Stimulated activated CD4-positive, alpha-beta T cell treated with anti-CD3 and anti-CD28 coated beads, Interleukin-4, amount 100 ng/mL, for 1 hour (primary cell): ENCODE data around the gene RERE.

Experiments used
- DNase-seq: peaks from one replicate; pipeline ENCODE4 v3.0.0-alpha.2; 2020

Gene RERE

DNA sequence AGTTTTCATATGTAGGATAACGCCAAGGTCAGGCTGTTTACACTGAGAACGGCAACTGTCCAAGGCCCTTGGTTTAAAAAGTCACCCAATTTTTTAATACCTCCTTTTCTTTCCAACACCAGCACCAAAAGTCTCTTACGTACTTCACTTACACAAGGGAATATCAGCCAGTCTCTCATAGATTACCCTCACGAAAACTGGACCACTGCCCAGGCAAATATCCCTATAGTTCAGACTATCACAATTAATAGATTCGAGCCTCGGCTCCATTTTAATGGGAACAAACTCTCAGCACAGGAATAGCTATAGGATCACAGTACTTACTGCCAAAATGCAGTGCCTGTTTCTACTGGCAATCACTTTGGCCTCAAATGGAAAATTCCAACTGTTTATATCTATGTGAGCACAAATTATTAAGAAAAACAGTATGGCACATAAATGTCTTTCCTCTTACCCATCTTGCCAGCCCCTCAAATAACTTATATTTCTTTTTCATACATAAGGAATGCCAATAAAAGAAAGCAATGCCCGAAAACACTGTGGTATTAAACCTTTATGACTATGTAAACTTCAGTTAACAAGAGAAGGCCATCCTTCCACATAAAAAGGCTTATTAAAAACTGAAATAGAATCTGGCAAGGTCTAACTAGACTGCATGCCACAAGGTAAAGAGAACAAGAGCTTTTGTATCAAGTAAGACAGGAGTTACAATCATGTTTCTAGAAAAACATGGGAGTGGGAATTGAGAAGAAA is 401.7 kb downstream of the RERE start:
- DNase-seq = no peak

DNA sequence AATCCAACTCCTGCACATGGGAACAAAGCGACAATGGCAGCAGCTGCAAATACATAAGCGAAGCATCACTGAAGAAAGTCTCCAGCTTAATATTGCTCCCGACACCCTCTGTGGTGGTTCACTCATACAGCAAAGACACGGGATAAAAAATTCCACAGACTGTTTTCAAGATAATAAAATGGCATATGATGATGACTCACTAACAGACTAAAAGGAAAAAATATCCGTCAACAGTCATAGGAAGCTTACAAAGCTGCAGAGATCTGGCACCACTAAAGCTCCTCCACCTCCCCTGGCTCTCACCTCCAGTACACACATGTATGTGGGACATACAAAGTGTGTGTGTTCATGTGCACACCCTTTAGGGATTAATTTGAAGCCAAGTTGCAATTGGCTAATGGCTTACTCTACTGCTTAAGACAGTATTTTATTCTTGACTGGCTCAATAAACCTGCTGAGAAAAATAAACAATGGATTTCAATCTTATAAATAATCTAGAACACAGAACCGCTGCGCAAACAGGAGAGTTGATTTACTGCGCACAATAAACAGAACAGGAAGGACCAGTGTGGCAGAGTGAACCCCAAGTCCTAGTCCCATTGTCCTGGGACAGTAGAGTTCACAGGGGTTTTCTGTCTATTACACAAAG is 405.1 kb downstream of the RERE start:
- DNase-seq = no peak

DNA sequence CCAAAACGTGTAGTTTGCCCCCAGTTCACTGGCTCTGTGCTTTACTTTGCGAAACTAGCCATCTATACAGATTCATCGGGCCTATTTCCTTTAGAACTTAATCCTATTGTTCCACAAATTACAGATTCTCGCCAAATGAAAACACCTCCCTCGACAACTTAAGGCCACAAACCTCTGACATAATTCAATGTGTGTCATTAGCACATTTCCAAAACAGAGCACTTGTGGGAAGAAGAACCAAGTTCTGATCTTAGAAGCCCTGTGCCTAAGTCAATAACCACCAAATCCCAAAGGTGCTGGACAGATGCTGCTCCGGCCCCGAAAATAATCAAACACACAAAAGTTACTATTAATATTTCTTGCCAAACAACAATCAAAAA is 405.6 kb downstream of the RERE start:
- no peak for DNase-seq

DNA sequence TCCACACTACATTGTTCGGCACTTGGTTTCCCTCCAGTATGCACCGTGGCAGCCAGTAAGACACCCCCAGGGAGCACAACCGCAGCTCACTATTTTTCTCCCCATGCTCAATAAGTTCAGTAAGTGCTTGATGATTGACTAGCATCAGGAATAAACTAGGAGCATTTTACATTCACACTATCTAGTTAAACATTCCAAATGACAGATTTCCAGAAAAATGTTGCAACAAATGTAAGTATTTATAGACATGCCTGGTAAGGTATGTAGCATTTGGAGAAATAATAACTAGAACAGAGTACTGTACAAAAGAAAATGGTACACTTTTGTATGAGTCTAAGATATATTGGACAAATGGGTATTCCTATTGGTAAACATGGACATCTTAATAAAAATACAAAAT is 406.6 kb downstream of the RERE start:
- no peak for DNase-seq

DNA sequence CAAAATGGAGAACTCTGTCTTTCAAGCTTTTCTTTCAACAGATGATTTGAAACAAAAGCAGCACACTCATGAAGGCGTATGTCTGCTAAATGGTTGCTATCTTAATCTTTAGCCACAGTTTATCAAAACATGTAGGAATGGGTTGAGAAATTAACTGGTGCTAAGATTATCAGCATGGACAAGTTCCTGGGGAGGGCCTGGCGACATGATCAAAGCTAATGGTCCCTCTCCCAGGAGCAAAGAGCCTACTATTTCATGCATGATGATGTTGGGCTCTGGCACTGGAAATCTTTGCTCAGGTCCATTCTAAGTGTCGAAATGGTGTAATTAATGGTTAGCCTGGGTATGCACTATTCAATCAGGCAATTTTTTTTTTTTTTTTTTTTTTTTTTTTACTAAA is 407.8 kb downstream of the RERE start:
- no peak for DNase-seq

DNA sequence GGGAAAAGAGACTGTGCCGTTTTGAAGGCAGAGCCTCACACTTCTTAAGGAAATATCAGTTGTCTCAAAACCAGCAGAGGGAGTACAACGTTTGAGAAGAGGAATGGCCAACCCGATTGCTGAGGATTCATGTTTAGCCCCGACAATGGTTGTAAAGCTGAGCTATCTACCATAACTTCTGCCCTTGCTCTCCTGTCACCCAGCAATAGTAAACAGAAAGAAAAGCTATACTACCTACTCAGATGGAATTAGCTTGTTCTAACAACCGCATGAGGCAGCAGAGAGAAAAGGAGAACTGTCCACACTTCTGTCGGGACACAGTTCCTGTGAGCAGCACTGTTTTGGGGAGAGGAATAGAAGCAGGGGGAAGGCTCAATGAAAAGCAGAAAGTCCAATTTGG is 408.3 kb downstream of the RERE start:
- DNase-seq = no peak

DNA sequence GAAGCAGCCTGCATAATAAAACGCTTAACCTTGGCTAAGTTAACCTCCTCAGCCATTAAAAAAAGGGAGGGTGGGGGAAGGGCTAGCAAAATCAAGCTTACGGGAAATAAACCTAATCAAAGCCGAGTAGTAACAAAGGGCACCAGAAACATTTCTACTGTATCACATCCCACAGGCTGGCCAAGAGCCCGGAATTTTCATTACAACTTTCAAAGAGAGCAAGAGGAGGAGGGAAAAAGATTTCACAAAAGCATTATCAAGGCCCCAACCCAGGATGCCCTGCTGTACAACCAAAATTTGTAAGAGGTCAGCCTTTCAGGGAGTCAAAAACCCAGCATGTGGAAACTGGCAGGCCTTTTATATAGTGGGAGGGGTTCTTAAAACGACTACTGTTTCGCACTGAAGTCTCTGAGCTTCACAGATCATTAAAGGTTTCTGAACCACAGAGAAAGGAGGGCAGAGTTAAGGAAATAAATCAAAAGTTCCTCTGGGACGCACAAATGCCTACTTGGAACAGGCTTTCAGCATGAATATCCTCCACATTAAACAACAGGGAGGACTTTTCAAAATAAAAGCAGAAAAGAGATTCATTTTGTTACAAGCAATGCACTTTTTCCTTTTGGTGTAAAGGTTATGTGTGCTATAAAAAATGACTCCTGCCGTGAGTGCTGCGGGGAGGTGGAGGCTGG is 409.1 kb downstream of the RERE start:
- DNase-seq = no peak

DNA sequence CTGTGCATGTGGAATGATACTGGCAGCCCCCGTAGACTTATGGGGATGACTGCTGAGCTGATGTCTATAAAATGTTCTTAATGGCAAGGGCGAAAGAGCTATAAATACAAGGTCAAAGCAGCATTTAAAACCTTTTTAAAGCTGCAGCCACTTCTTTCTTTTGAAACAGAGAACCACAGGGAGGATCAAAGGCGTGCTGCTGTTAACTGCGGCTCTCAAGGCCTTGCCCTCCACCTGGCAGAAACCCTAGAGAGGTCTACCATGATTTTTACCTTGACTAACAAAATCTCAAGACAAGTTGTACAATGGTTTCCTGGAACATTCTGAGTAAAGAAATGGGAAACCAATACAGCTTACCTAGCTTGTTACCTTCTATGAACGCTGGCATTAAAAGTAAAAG is 409.8 kb downstream of the RERE start:
- DNase-seq = no peak

DNA sequence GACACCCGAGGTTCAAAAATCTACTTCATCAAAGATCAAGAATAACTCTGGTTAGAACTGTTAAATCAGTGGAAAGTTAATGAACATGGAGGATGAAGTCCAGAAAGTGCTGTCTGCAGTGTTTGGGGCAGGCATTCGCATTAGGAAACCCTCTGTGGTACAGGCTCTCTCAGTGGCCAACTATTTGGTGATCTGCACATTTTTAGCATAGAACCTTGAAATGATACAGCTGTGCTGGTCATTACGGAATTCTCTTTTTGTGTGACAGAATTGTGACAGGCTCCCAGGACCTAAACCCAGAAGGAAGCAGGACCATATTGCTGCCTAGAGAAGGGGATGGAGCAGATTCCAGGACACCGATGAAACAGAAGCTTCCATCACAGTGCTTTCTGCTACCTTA is 410.5 kb downstream of the RERE start:
- DNase-seq = no peak

DNA sequence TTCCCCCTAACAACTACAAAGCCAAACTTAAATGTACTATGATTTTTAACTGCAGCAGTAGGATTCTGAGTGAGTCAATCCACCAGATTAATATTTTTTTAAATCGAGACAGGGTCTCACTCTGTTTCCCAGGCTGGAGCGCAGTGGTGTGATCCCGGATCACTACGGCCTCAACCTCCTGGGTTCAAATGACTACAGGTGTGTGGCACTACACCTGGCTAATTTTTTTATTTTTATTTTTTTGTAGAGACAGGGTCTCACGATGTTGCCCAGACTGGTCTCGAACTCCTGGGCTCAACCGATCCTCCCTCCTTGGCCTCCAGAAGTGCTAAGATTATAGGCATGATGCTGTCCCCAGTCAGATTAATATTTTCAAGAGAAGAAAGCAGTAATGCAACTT is 411.4 kb downstream of the RERE start:
- DNase-seq = no peak

DNA sequence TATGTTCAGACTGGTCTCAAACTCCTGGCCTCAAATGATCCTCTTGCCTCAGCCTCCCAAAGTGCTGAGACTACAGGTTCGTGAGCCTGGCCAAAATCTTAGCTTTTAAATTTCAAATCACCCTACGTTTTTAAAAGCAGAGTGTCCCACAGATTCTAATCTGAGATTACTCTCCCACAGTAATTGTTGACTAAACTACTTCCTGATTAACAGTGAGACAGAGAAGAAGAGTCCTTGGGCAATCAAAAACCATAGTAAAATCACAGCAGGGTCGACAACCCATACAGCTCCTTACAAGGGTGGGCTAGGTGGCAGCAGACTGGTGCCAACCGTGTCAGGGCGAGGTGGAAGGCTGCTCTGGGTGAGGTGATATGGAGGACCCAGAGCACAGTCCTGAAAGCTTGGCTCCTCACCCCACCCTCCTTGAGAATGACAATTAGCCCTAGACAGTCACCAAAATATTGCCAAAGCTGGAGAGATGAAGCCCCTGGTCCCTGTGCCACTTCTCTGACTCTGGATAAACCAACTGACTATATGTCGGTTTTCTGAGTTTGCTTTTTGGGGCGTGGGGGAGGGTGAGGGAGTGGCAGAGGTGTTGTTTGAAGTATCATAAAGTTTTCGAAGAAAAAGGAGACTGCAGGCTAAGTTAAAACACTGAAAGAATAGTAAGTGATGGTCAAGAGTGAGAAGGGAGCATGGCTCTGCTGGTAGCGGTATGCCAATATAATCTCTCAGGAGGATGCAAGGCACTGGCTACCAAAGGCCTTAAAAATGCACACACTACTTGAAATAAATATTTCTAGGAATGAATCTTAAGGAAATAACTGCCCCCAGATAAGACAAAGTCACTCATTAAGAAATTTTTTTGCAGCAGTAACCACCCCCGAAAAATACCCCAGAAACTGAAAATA is 412.7 kb downstream of the RERE start:
- no peak for DNase-seq

DNA sequence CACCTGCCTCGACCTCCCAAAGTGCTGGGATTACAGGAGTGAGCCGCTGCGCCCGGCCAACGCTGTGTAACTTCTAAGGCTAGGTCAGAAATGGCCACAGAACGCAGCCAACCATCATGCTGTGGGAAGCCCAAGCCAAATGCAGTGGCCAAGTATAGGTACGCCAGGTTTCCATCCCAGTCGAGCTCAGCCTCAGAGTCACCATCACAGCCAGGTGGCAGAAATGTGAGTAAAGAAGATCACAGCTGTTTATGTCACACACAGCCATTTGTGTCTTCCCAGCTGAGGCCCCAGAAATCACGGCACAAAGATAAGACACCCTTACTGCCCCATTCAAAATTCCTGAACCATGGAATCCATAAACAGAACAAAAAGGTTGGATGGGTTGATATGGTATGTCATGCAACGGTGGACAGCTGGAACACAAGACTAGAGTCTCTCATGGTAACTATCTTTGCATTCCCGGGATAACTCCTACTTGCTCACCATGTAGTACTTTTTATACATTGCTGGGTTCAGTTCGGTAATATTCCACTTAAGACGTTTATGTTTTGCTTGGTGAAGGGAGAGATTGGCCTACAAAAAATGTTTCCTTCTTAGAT is 415.2 kb downstream of the RERE start:
- DNase-seq = no peak

DNA sequence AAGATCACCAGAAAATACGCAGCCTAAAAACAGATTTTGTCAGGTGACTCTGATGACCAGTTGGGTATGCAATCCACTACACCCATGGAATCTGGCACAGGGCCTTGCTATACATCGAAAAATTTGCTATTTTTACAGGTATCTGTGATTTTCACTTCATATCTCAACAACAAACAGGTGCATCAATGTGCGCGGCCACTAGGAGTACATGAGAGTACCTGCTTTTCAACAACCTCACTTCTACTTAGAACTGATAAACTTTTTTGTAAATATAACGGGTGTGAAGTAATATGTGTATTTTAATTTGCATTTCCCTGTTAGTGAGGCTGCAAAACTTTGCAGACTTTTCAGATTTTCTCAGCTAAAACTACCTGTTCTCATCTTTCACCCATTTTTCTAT is 418.8 kb downstream of the RERE start:
- DNase-seq = no peak

DNA sequence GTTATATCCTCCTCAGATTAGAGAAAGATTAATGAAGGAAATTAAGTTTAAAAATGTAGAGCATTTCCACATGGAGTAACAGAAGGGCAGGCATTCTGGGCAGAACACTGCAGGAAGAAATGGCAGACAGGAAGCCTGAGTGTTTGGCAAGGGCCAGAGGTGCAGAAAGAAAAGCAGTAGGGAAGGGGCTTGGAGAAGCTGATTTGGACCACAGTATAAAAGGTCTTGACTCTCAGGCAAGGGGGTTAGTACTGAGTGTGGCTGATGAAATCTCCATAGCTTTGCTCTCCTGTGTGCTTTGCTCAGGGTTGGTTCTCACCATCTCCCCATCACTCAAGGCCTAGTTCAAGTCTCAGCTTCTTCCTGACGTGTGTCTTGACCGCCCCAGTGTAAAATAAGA is 419.4 kb downstream of the RERE start:
- no peak for DNase-seq

DNA sequence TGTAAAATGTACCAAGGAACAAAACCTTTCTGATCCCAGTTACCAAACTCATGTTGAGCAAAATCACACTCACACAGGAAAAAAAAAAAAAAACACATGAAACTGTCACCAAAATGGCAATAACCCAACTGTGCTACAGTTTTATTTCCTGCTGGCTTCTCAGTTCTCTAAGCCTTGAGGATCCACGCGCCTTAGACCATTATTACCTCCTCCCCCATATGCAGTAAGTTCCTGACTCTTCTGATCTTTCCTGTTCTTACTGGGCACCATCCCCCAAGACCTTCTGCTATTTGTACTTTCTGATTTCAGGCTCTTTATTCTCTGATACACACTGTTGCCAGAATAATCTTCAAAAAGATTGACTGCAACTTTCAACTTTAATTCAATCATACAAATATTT is 419.9 kb downstream of the RERE start:
- no peak for DNase-seq

DNA sequence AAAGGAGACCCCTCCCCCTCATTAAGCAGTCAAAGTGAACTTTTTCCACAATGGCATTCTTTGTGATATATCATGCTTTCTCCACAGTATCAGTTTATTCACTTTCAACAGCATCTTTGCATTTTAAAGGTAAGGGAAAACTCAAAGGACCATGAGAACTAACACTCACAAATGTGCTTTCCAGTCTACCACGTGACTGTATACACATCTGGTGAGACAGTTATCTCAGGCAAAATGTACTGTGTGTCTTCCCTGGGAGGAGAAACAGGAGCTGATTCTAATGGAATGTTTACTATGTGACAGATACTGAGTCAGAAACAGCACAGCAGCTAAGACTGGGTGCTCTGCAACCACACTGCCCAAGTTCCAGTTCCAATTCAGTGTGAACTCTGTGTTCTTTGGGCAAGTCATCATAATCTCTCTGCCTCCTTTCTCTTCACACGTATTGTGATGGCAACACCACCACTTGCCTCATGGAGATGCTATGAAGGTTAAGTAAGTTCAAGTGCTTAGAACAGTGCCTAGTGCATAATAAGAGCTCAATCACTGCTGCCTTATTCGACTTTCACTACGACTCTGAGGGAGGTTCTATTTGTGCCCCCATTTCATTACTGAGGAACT is 420.5 kb downstream of the RERE start:
- DNase-seq = no peak

DNA sequence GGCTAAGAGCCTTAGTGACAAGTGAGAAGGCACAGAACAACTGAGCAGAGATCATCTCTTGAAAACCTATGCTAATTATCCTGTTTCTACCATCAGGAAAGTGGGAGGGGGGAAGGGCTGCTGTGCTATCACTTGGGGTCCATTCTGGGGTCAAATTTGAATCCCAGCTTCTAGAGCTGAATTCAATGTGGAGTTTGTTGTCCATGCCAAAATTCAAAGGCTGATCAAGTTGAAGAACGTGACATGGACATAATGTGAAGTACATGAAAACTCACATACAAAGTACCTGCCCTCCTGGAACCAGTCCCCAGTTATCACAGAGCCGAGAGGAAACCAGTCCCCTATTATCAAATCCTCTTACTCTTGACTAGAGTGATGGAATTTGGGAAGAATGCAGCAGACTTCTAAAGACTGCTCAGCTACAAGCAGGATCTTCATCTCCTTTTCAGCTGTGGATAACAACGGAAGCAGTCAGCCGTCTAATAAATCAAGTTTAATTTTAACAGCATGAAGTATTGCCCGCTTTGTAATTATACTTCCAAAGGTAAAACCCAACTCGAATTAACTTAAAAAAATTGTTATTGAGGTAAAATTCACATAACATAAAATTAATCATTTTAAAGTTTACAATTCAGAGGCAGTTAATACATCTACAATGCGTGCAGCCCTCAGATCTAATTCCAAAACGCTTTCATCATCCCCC is 421.2 kb downstream of the RERE start:
- DNase-seq = no peak

DNA sequence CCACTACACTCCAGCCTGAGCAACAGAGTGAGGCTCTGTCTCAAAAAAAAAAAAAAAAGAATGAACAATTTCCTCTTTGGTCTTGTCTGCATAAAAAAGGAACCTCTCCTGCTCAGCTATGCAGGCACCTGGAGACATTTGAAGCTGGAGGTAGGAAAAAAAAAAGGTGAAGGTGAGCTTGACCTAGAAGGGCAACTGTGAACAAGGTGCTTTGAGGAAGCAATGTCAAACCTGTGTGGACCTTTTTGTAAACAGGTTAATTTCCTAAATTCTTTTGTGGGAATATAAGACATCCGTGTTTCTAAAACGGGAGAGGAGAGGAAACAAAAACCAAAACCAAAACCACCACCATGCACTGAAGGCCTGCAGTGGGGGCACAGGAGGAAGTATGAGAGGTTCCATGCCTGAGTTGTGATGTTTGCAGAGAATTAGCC is 422.0 kb downstream of the RERE start:
- DNase-seq = no peak

DNA sequence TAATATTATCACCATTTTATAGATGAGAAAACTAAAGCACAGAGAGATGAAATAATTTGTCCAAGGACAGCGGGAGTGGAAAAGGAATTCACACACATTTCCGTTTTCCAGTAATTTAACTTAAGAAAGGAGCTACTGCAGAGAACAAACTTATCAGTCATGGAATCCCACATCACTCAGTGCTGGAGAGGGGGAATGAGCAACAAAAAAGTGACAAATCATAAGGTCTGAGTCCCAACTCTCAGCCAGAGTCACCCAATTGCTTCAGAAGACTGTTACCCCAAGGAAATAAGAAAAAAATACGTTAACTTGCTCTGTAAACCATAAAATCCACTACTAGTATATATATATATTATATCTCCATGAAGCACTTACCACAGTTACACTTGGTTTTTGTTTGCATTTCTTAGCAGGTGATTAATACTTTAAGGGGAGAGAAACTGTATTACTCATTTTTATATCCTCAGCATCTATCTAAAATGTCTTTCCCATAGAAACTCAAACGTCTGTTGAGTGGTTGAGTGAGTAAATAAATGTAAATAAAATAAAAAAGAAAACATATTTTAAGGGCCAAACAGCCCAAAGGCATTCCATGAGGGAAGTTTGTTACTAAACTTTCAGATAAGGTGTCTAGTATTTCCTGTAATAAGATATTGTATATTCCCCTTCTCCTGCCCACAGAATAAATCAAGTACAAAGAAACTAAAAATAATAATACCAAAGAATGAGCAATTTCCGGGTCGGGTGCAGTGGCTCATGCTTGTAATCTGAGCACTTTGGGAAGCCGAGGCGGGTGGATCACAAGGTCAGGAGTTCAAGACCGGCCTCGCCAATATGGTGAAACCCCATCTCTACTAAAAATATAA is 422.8 kb downstream of the RERE start:
- peak; percentile 55 for DNase-seq

DNA sequence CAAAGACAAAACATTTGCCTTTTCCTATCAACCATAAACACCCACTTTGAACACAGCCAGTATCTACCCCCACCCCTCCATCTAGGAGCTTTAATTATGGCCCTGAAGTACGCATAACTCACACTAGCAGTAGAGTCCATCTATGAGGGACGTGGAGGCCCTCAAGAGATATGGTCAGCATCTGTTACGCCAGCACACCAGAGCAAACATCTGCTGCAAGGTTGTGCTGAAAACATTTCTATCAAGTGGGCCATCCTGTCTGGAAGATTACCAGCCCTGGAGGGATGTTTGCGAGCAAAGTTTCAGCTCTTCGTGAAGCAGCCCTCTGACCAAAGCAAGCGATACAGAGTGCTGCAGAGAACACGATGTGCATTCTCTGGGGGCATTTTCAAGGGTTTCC is 424.9 kb downstream of the RERE start:
- DNase-seq = no peak

DNA sequence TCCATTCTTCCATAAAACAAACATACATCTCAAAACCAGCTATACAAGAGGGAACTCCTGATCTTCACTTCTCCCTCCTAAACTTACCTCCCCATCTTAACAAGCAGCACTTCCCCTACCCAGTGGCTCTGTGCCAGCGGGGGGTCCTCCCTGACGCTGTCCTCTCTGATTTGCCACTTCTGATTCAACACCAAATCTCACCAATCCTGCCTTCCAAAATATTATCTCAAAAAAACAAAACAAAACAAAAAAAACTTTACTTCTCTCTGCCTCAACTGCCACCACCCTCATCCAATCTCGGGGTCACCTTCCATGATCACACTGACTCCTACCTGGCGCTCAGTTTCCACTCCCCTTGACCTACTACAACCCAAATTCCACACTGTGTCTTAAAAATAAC is 426.7 kb downstream of the RERE start:
- no peak for DNase-seq
